Uterus (tissue), 4 donors: Measurements from ENCODE around the gene PREX1. TPM values are rescaled to one million over a fixed set of nuclear protein-coding genes. Genes with fewer than 3 reads are reported as not detected.

ENCODE experiments used
- DNase-seq, 2 donors: peaks; one replicate each; pipeline ENCODE4 v3.0.0-alpha.2; 2019 to 2020
- H3K27ac ChIP-seq, 2 donors: fragments of 200-600 bp; sonication (generic); 1 replicate in 1 of 2; 2 replicates in 1 of 2; pipeline ENCODE4 v1.5.1; 2016 to 2018
- H3K27me3 ChIP-seq, 2 donors: fragments of 200-600 bp; sonication (generic); one replicate each; pipeline ENCODE4 v1.5.1; 2018 to 2019; ENCODE audit warnings: control low read depth in 1 of 2
- H3K36me3 ChIP-seq, 2 donors: fragments of 200-600 bp; sonication (generic); one replicate each; pipeline ENCODE4 v1.5.1; 2019; ENCODE audit warnings: control low read depth in 1 of 2
- H3K4me1 ChIP-seq, 2 donors: fragments of 200-600 bp; sonication (generic); one replicate each; pipeline ENCODE4 v1.5.1; 2018 to 2019; ENCODE audit warnings: control low read depth in 1 of 2
- H3K4me3 ChIP-seq, 2 donors: fragments of 200-600 bp; sonication (generic); 1 replicate in 1 of 2; 2 replicates in 1 of 2; pipeline ENCODE4 v1.5.1; 2018 to 2019; ENCODE audit warnings: mild to moderate bottlenecking in 1 of 2
- H3K9me3 ChIP-seq, 2 donors: fragments of 200-600 bp; sonication (generic); one replicate each; pipeline ENCODE4 v1.5.1; 2019; ENCODE audit warnings: control low read depth in 1 of 2
- CTCF ChIP-seq, 4 experiments: fragments of 200-600 bp in 2 of 4; fragments of 450-650 bp in 2 of 4; sonication (generic) in 2 of 4; IDR thresholded peaks; one replicate each; pipeline ENCODE4 v1.5.1; 2016 to 2019; ENCODE audit warnings: antibody characterized with exemption in 4 of 4, mild to moderate bottlenecking in 2 of 4, moderate library complexity in 1 of 4
- POLR2A ChIP-seq, 2 donors: fragments of 450-650 bp; IDR thresholded peaks; one replicate each; pipeline ENCODE4 v1.6.1; 2016; ENCODE audit warnings: antibody characterized with exemption in 2 of 2, mild to moderate bottlenecking in 1 of 2, moderate library complexity in 1 of 2
- intact Hi-C: fragments of 100-400 bp; cut with DNase I; formaldehyde crosslinking; loops from one replicate; pipeline ENCODE4 v1.15.1; 2023; ENCODE audit warnings: low total_unique reads
- total RNA-seq, 4 donors: library from RNA; depleted of rRNA in 3 of 4; stranded (reverse); fragments of >200 nt in 3 of 4; gene quantifications; one replicate each; pipeline versions ENCODE4 v1.1.0 to v1.2.4, GENCODE V29; 2014 to 2023
- donor health status: DM: yes; HTN: yes; CAD: no.

PREX1 gene
- total RNA-seq, 4 donors from 2014 or later: 3.6 to 19.7 (median 11.3) TPM

GRCh38 chr20:48697845-48698491 lies 129.8 kb downstream of the PREX1 start:
- DNase-seq: no peak
- no peak overlapping the region for H3K4me3 ChIP-seq

GRCh38 chr20:48696671-48697070 lies 131.1 kb downstream of the PREX1 start:
- no peaks in the 10 kb centered on the region for H3K36me3 ChIP-seq
- H3K4me1 ChIP-seq: no peaks in the 10 kb centered on the region
- H3K27ac ChIP-seq: no peak overlapping the region
- intact Hi-C loops: no loop called here
- DNase-seq: no peak
- no peaks in the 10 kb centered on the region for H3K9me3 ChIP-seq
- H3K4me3 ChIP-seq: no peak overlapping the region
- no peaks in the 10 kb centered on the region for H3K27me3 ChIP-seq
- TF ChIP-seq POLR2A (IDR thresholded peaks at IDR 0.05): no peak
- no peak for TF ChIP-seq CTCF (IDR thresholded peaks at IDR 0.05)

More at GRCh38 chr20:48697845-48698491, 129.8 kb downstream of the PREX1 start:
- Histone ChIP-seq H3K4me1 (no peaks in the 10 kb centered on the region), H3K27me3 (no peaks in the 10 kb centered on the region), H3K9me3 (no peaks in the 10 kb centered on the region), H3K27ac (no peak overlapping the region), H3K36me3 (no peaks in the 10 kb centered on the region)
- intact Hi-C loops: no loop called here
- TF ChIP-seq POLR2A (IDR thresholded peaks at IDR 0.05): no peak
- no peak for TF ChIP-seq CTCF (IDR thresholded peaks at IDR 0.05)

- no peak for DNase-seq
- Histone ChIP-seq H3K27me3 (no peaks in the 10 kb centered on the region), H3K36me3 (no peaks in the 10 kb centered on the region), H3K4me1 (no peaks in the 10 kb centered on the region), H3K27ac (no peak overlapping the region), H3K9me3 (no peaks in the 10 kb centered on the region), H3K4me3 (no peak overlapping the region)
- no peak for TF ChIP-seq CTCF (IDR thresholded peaks at IDR 0.05)
- no peak for TF ChIP-seq POLR2A (IDR thresholded peaks at IDR 0.05)
- intact Hi-C loops: no loop called here
Measured at GRCh38 chr20:48695738-48696137, 132.1 kb downstream of the PREX1 start.

GRCh38 chr20:48695255-48695654 lies 132.5 kb downstream of the PREX1 start:
- intact Hi-C loops: no loop called here
- TF ChIP-seq CTCF (IDR thresholded peaks at IDR 0.05) (no peak), POLR2A (IDR thresholded peaks at IDR 0.05) (no peak)
- Histone ChIP-seq H3K4me3 (no peak overlapping the region), H3K4me1 (no peaks in the 10 kb centered on the region), H3K27me3 (no peaks in the 10 kb centered on the region), H3K36me3 (no peaks in the 10 kb centered on the region), H3K9me3 (no peaks in the 10 kb centered on the region), H3K27ac (no peak overlapping the region)
- no peak for DNase-seq

- H3K27ac ChIP-seq: no peak overlapping the region
- intact Hi-C loops: no loop called here
- TF ChIP-seq CTCF (IDR thresholded peaks at IDR 0.05) (no peak), POLR2A (IDR thresholded peaks at IDR 0.05) (no peak)
- DNase-seq: no peak
- H3K36me3 ChIP-seq: no peaks in the 10 kb centered on the region
- no peaks in the 10 kb centered on the region for H3K9me3 ChIP-seq
- H3K4me3 ChIP-seq: no peak overlapping the region
- H3K27me3 ChIP-seq: no peaks in the 10 kb centered on the region
- H3K4me1 ChIP-seq: no peaks in the 10 kb centered on the region
Measured at GRCh38 chr20:48694381-48694865, 133.4 kb downstream of the PREX1 start.
